Activated naive CD8-positive, alpha-beta T cell treated with anti-CD3 and anti-CD28 coated beads, Interleukin-2, amount 10 ng/mL, durations not matched to agents 7 days and 5 days (primary cell): ENCODE data around the gene PLEKHD1. TPM values are rescaled to one million over a fixed set of nuclear protein-coding genes. Genes with fewer than 3 reads are reported as not detected.

Source experiments
- ATAC-seq: fragments of 150-1000 bp; cut with Tn5 transposase; one replicate; pipeline ENCODE4 v1.10.0; 2021; ENCODE audit warnings: low read depth, moderate library complexity
- POLR2A ChIA-PET: fragments of 350-600 bp; sonication (Branson Sonifier 250); formaldehyde crosslinking; loops from one replicate; lab custom pipeline; 2021; ENCODE audit warnings: antibody characterized with exemption; lab: Charles Lee
- DNase-seq: peaks from one replicate; pipeline ENCODE4 v3.0.0; 2021
- H3K27ac Mint-ChIP-seq: one replicate; pipeline ENCODE4 v1.8.0; 2022; ENCODE audit warnings: mild to moderate bottlenecking, mixed read lengths
- H3K27me3 Mint-ChIP-seq: one replicate; pipeline ENCODE4 v1.8.0; 2022; ENCODE audit warnings: mild to moderate bottlenecking, moderate library complexity, mixed read lengths
- H3K36me3 Mint-ChIP-seq: one replicate; pipeline ENCODE4 v1.8.0; 2021; ENCODE audit warnings: mild to moderate bottlenecking, mixed read lengths
- H3K4me1 Mint-ChIP-seq: one replicate; pipeline ENCODE4 v1.8.0; 2021; ENCODE audit warnings: mixed read lengths
- H3K4me3 Mint-ChIP-seq: one replicate; pipeline ENCODE4 v1.8.0; 2022; ENCODE audit warnings: mild to moderate bottlenecking, moderate library complexity, mixed read lengths
- H3K9me3 Mint-ChIP-seq: one replicate; pipeline ENCODE4 v1.8.0; 2021; ENCODE audit warnings: mixed read lengths
- total RNA-seq, 2 experiments: library from RNA; stranded (reverse); gene quantifications; one replicate each; pipeline ENCODE4 v1.2.3, GENCODE V29; 2021

PLEKHD1 gene
- total RNA-seq, 2 experiments from 2014 or later = 0.08 to 0.11 TPM

GRCh38 chr14:69553252-69553651 lies 68.7 kb downstream of the PLEKHD1 start:
- no peak overlapping the region for H3K4me3 Mint-ChIP-seq
- POLR2A ChIA-PET = no interaction called here
- no peak overlapping the region for H3K27ac Mint-ChIP-seq
- H3K36me3 Mint-ChIP-seq = no peaks in the 10 kb centered on the region
- no peaks in the 10 kb centered on the region for H3K9me3 Mint-ChIP-seq
- H3K4me1 Mint-ChIP-seq = no peaks in the 10 kb centered on the region
- H3K27me3 Mint-ChIP-seq = peaks cover 43% of the 10 kb centered on the region
- no peak for DNase-seq
- no peak for ATAC-seq

DNA sequence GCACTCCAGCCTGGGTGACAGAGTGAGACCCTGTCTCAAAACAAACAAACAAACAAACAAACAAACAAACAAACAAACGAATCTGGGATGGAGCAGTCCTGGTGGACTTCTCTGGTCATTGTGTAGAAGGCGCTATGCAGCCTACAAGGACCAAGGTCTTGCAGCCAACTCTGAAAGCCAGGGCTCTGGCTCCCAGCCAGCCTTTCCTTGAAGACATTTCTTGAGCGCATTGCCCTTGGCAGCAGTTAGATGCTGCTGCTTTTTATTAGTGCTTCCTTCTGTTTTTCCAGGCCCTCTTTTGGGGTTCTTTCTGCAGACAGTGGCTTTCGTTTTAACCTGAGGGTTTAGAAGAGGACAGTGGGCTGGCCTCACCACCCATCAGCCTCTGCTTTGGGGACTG lies 70.0 kb downstream of the PLEKHD1 start:
- no peaks in the 10 kb centered on the region for H3K36me3 Mint-ChIP-seq
- H3K4me3 Mint-ChIP-seq = no peak overlapping the region
- H3K9me3 Mint-ChIP-seq = no peaks in the 10 kb centered on the region
- H3K27ac Mint-ChIP-seq = no peak overlapping the region
- no peak for ATAC-seq
- H3K4me1 Mint-ChIP-seq = no peaks in the 10 kb centered on the region
- DNase-seq = no peak
- peaks cover 47% of the 10 kb centered on the region for H3K27me3 Mint-ChIP-seq
- POLR2A ChIA-PET = interaction anchor here (1.0 kb wide), 1 partner anchor 11 kb away, joined by 3 read pairs; no protein-coding TSS in a partner anchor

DNA sequence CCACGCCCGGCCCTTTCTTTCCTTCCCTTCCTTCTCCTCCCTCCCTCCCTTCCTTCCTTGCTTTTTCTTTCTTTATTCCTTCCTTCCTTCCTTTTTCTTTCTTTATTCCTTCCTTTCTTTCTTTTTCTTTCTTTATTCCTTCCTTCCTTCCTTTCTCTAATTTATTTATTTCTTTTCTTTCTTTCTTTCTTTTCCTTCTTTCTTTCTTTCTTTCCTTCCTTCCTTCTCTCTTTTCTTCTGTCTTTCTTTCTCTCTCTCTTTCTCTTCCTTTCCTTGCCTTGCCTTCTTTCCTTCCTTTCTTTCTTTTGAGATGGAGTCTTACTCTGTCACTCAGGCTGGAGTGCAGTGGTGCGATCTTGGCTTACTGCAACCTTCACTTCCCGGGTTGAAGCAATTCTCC lies 74.2 kb downstream of the PLEKHD1 start:
- POLR2A ChIA-PET = no interaction called here
- peaks cover 59% of the 10 kb centered on the region for H3K27me3 Mint-ChIP-seq
- DNase-seq (no peak), ATAC-seq (no peak)
- no peaks in the 10 kb centered on the region for H3K4me1 Mint-ChIP-seq
- H3K4me3 Mint-ChIP-seq = no peak overlapping the region
- no peaks in the 10 kb centered on the region for H3K36me3 Mint-ChIP-seq
- H3K27ac Mint-ChIP-seq = no peak overlapping the region
- no peaks in the 10 kb centered on the region for H3K9me3 Mint-ChIP-seq

DNA sequence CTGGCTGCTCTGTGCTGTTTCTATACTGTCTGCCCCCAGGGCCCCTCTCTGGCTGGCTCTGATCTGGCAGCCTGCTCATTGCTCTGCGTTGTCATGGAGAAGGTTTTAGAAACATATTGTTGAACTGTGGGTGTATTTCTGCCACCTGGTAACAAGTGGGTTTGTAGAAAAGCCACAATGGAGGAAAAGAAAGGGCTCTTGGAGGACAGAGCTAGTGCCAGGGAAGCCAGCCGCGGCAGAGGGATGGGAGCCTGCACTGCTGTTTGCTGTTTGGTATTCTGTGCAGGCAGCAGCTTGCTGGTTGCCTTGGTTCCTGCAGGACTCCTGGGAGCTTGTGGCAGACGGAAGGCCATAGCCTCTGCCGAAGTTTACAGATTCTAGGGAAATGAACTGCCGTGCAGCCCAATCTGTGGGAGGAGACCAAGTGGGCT lies 75.1 kb downstream of the PLEKHD1 start:
- Mint-ChIP-seq H3K27me3 (peaks cover 60% of the 10 kb centered on the region), H3K4me1 (no peaks in the 10 kb centered on the region), H3K27ac (no peak overlapping the region), H3K36me3 (no peaks in the 10 kb centered on the region), H3K9me3 (no peaks in the 10 kb centered on the region), H3K4me3 (no peak overlapping the region)
- POLR2A ChIA-PET = no interaction called here
- ATAC-seq (no peak), DNase-seq (no peak)

DNA sequence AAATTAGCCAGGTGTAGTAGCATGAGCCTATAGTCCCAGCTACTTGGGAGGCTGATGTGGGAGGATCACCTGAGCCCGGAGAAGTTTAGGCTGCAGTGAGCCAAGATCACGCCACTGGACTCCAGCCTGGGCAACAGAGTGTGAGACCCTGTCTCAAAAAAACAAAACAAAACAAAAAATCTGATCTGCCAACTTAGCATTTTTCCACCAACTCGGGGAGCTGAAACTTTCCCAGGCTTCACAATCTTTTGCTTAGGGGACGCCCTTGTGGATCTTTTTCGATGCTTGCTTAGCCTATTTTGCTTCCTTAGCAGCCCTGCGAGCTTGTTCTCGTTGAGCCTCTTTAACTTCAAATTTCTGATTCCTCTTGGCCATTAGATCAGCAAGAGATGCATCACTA lies 76.3 kb downstream of the PLEKHD1 start:
- POLR2A ChIA-PET = no interaction called here
- H3K27me3 Mint-ChIP-seq = peaks cover 56% of the 10 kb centered on the region
- ATAC-seq (no peak), DNase-seq (no peak)
- no peaks in the 10 kb centered on the region for H3K9me3 Mint-ChIP-seq
- H3K27ac Mint-ChIP-seq = no peak overlapping the region
- H3K36me3 Mint-ChIP-seq = no peaks in the 10 kb centered on the region
- no peak overlapping the region for H3K4me3 Mint-ChIP-seq
- H3K4me1 Mint-ChIP-seq = no peaks in the 10 kb centered on the region

DNA sequence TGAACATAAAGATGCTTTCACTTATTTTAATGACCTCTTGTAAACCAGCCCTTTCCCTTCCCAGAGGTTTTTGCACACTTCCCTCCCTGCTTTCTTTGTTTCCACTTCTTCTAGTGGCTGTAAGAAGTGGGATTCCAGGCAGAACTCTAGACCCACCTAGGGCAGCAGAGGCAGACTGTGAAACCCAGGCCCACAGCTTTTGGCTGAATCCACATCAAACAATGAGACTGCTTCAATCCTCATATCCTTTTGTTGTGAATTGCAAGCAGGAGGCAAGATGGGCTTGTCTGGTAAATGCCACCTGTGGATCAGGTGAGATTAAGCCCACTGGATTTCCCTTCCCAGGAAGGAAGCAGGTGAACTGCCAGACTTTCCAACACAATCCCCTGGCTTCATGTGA lies 77.4 kb downstream of the PLEKHD1 start:
- no peaks in the 10 kb centered on the region for H3K36me3 Mint-ChIP-seq
- no peak for ATAC-seq
- no peak overlapping the region for H3K27ac Mint-ChIP-seq
- no peak overlapping the region for H3K4me3 Mint-ChIP-seq
- no peaks in the 10 kb centered on the region for H3K9me3 Mint-ChIP-seq
- DNase-seq = no peak
- H3K27me3 Mint-ChIP-seq = peaks cover 59% of the 10 kb centered on the region
- POLR2A ChIA-PET = no interaction called here
- H3K4me1 Mint-ChIP-seq = no peaks in the 10 kb centered on the region

GRCh38 chr14:69567563-69567962 lies 83.0 kb downstream of the PLEKHD1 start:
- Mint-ChIP-seq H3K27ac (no peak overlapping the region), H3K27me3 (peaks cover 69% of the 10 kb centered on the region), H3K36me3 (no peaks in the 10 kb centered on the region)

DNA sequence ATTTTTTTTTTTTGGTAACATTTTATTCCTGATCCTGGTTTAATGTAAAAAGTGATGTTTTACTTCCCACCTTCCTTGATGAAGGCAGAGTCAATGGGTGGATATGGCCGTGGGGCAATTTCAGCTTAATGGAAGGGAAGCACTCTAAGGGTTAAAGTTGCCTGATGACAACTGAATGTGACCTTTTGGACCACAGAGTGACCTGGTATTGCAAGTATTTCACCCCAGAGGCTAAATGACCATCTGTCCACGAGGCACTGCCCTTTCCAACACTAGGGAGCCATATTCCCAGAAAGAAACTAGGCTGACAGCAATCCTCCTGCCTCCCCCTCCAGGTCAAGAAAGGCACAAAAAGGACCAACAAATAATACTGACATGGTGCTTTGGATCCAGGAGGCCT lies 85.3 kb downstream of the PLEKHD1 start:
- ATAC-seq = no peak

More at GRCh38 chr14:69567563-69567962, 83.0 kb downstream of the PLEKHD1 start:
- ATAC-seq (no peak), DNase-seq (no peak)
- no peaks in the 10 kb centered on the region for H3K4me1 Mint-ChIP-seq
- no peaks in the 10 kb centered on the region for H3K9me3 Mint-ChIP-seq
- POLR2A ChIA-PET = no interaction called here
- H3K4me3 Mint-ChIP-seq = no peak overlapping the region

DNA sequence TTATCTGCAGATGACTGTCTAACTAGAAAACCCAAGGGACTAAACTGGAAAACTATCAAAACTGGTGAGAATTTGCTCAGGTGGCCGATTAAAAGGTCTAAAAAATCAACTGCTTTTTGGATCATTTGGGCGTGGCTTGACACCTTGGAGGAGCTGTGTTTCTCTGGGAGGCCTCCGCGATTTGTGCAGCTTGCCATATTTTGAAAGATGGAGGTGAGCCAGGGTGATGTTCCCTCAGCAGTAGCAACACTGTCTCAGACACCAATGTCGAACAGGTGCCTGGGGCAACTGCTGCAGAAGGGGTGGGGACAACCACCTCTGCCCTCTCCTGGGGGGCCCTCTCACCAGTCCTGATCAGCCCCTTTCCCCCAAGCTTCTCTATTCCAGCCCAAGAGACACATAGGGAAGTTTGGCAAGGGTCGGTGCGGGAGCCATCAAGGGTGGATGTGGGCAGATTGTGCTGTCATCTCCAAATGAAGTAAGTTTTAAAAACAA lies 86.4 kb downstream of the PLEKHD1 start:
- ATAC-seq (no peak), DNase-seq (no peak)
- Mint-ChIP-seq H3K27ac (no peak overlapping the region), H3K36me3 (no peaks in the 10 kb centered on the region), H3K9me3 (no peaks in the 10 kb centered on the region), H3K4me3 (no peak overlapping the region), H3K4me1 (peaks cover 8% of the 10 kb centered on the region), H3K27me3 (peaks cover 73% of the 10 kb centered on the region)
- POLR2A ChIA-PET = no interaction called here

More for the DNA sequence above, 85.3 kb downstream of the PLEKHD1 start:
- H3K9me3 Mint-ChIP-seq = no peaks in the 10 kb centered on the region
- no peak overlapping the region for H3K4me3 Mint-ChIP-seq
- H3K36me3 Mint-ChIP-seq = no peaks in the 10 kb centered on the region
- H3K4me1 Mint-ChIP-seq = peaks cover 8% of the 10 kb centered on the region
- DNase-seq = no peak
- POLR2A ChIA-PET = no interaction called here
- peaks cover 64% of the 10 kb centered on the region for H3K27me3 Mint-ChIP-seq
- H3K27ac Mint-ChIP-seq = no peak overlapping the region

DNA sequence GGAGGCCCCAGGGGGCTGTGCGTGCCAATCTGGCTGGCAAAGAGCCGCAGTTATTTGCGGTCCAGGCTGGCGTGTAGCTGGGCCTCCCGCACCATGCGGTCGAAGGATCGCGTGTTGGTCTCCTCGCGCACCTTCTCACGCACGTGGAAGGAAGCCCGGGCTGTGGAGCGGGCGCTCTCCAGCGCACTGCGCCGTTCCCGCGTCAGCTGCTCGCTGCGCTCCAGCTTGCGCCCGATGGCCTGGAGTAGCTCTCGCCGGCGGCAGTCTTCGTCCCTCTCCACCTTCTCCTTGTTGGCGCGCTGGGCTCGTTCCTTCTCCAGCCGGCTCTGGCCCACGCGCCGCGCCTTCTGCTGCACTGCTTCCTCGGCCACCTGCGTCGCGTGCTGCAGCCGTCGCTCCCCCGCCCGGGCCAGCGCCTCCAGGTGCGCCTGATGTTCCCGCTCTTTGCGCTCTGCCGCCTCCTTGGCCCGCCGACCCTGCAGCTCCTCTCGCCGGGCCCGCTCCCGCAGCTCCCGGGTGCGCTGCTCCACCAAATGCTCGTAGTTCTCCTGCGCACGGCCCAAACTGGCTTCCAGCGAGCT lies 87.0 kb downstream of the PLEKHD1 start:
- no peaks in the 10 kb centered on the region for H3K36me3 Mint-ChIP-seq
- peaks cover 8% of the 10 kb centered on the region for H3K4me1 Mint-ChIP-seq
- DNase-seq = no peak
- H3K9me3 Mint-ChIP-seq = no peaks in the 10 kb centered on the region
- ATAC-seq = no peak
- POLR2A ChIA-PET = no interaction called here
- H3K27ac Mint-ChIP-seq = no peak overlapping the region
- H3K4me3 Mint-ChIP-seq = no peak overlapping the region
- peaks cover 77% of the 10 kb centered on the region for H3K27me3 Mint-ChIP-seq

- peaks cover 80% of the 10 kb centered on the region for H3K27me3 Mint-ChIP-seq
- H3K4me3 Mint-ChIP-seq = peak overlapping the region; percentile 35
- peaks cover 8% of the 10 kb centered on the region for H3K4me1 Mint-ChIP-seq
- POLR2A ChIA-PET = no interaction called here
- H3K27ac Mint-ChIP-seq = no peak overlapping the region
- H3K36me3 Mint-ChIP-seq = no peaks in the 10 kb centered on the region
- ATAC-seq (no peak), DNase-seq (peak; percentile 48)
- H3K9me3 Mint-ChIP-seq = no peaks in the 10 kb centered on the region
These were observed 87.7 kb downstream of the PLEKHD1 start for GRCh38 chr14:69572030-69572840.

DNA sequence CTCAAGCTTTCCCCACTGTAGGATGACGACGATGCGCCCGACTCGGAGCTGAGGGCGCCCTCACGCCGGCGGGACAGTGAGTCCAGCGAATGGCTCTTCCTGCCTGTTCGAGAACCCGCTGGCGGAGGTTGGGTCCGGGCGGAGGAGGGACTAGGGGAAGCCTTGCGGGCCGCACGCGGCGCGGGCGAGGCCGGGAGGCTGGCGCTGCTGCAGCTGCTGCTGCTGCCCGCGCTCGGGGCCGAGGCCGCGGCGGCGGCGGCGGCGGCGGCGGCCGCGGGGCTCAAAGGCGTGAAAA lies 88.3 kb downstream of the PLEKHD1 start:
- Mint-ChIP-seq H3K4me1 (peaks cover 8% of the 10 kb centered on the region), H3K9me3 (no peaks in the 10 kb centered on the region)
- POLR2A ChIA-PET = no interaction called here

DNA sequence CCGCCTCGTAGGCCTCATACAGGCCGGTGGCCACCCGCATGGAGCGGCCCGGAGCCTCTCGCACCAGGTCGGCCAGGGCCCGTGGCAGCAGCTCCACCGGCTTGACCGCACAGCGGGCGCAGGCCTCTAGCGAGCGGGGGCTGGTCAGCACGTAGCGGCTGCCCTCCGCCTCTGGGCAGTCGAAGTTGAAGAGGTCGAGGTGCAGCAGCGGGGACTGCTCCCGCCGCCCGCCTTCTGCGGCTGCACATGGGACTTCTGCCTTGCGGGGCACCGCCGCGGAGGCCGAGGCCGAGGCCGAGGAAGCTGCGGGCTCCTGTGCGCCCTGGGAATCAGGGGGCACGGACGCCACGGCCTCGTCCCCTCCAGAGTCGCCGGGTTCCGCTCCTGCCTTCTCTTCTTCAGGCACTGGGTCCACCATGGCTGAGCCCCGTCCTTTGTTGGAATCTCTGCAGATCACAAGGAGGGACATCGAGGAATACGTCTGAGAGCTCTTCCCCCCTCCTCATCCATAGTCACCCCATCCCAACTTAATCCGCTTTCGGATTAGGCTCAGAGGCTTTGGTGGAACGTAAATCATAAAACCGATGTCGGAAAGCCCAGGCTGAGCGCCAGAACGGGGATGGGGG lies 88.8 kb downstream of the PLEKHD1 start:
- ATAC-seq = no peak
- Mint-ChIP-seq H3K4me1 (peaks cover 8% of the 10 kb centered on the region), H3K9me3 (no peaks in the 10 kb centered on the region), H3K36me3 (no peaks in the 10 kb centered on the region), H3K27ac (no peak overlapping the region), H3K27me3 (peaks cover 76% of the 10 kb centered on the region), H3K4me3 (peak overlapping the region; percentile 25)
- peak; percentile 32 for DNase-seq
- POLR2A ChIA-PET = no interaction called here

More for the DNA sequence above, 88.3 kb downstream of the PLEKHD1 start:
- Mint-ChIP-seq H3K27me3 (peaks cover 81% of the 10 kb centered on the region), H3K36me3 (no peaks in the 10 kb centered on the region), H3K4me3 (peak overlapping the region; percentile 22), H3K27ac (no peak overlapping the region)
- no peak for ATAC-seq
- DNase-seq = no peak
